Melanocyte of skin (primary cell): ENCODE results near the gene CACNB2. TPM values are rescaled to one million over a fixed set of nuclear protein-coding genes. Genes with fewer than 3 reads are reported as not detected.

Source experiments
- total RNA-seq, 2 donors: library from RNA; depleted of rRNA; stranded (reverse); fragments of >200 nt; gene quantifications; 2 replicates each; pipeline ENCODE4 v1.2.3, GENCODE V29; 2012

Gene CACNB2
- under 1 TPM in 1 of 2 donors, not detected in 1; 0.34 TPM for total RNA-seq

GRCh38 chr10:18140149-18140956, at the start of gene CACNB2:
TSS of gene CACNB2 (plus strand) at chr10:18140424.

Other genes with a start within 250 kb of the CACNB2 start
- gene SLC39A12, start 188.5 kb upstream of the CACNB2 start, total RNA-seq = under 1 TPM; 0.67 to 0.69 TPM